HepG2 (cell line): ENCODE measurements around the gene CD151. TPM values are rescaled to one million over a fixed set of nuclear protein-coding genes. Genes with fewer than 3 reads are reported as not detected.
A peak's percentile ranks its signal among the peaks of the same experiment; 100 is the strongest.

Experiments used
- ATAC-seq: fragments of 200-7000 bp; cut with Tn5 transposase; 3 replicates; pipeline ENCODE4 v1.9.1; 2020; ENCODE audit warnings: mild to moderate bottlenecking, moderate library complexity
- BruUV-seq: library from RNA; stranded (reverse); fragments of 400-500 nt; replicated peaks from 2 replicates; lab custom pipeline; 2021; lab: Mats Ljungman, UMichigan
- CTCF ChIA-PET: fragments of 300-600 bp; formaldehyde crosslinking; extraction: SDS; loops from one replicate; lab custom pipeline; 2021; ENCODE audit warnings: low total read pairs, inconsistent platforms, low intra/inter-chr PET ratio; lab: Yijun Ruan, JAX
- POLR2A ChIA-PET: fragments of 350-600 bp; sonication (Branson Sonifier 250); formaldehyde crosslinking; loops from one replicate; lab custom pipeline; 2020; ENCODE audit warnings: antibody characterized with exemption, inconsistent platforms; lab: Yijun Ruan, JAX
- DNase-seq: peaks from one replicate; pipeline ENCODE4 v3.0.0-alpha.2; 2015; ENCODE audit warnings: low spot score
- FAIRE-seq: peaks from 3 replicates; lab custom pipeline; 2011; peaks lifted over from hg19 to GRCh38; lab: Jason Lieb, UNC
- H2AFZ ChIP-seq: one replicate; pipeline ENCODE4 v1.6.1; 2011; ENCODE audit warnings: low read length, inconsistent platforms
- H3K27ac ChIP-seq: fragments of 300-600 bp; 3 replicates; pipeline ENCODE4 v1.8.0; 2011; ENCODE audit warnings: mixed run types, mild to moderate bottlenecking, mixed read lengths, low read length, inconsistent platforms; ENCODE audit not compliant: insufficient read depth; ENCODE audit errors: extremely low read length
- H3K27me3 ChIP-seq, 2 experiments: fragments of 200-600 bp in 1 of 2; 2 replicates in 1 of 2; 3 replicates in 1 of 2; pipeline versions ENCODE4 v1.6.0 to v1.8.0; 2011; ENCODE audit warnings: low read length in 2 of 2, mild to moderate bottlenecking in 2 of 2, moderate library complexity in 2 of 2, inconsistent platforms in 1 of 2; ENCODE audit not compliant: insufficient read depth in 2 of 2, control insufficient read depth in 1 of 2
- H3K36me3 ChIP-seq, 2 experiments: fragments of 200-600 bp in 1 of 2; replicated peaks in 1 of 2; 2 replicates in 1 of 2; 3 replicates in 1 of 2; pipeline versions ENCODE4 v1.5.1 to v1.8.0; 2011; ENCODE audit warnings: low read length in 2 of 2, inconsistent platforms in 1 of 2; ENCODE audit not compliant: insufficient read depth in 2 of 2, control insufficient read depth in 1 of 2
- H3K4me1 ChIP-seq: 2 replicates; pipeline ENCODE4 v1.5.1; 2012; ENCODE audit warnings: low read length, inconsistent platforms; ENCODE audit not compliant: insufficient read depth
- H3K4me2 ChIP-seq: 2 replicates; pipeline ENCODE4 v1.6.0; 2011; ENCODE audit warnings: low read depth, low read length, inconsistent platforms
- H3K4me3 ChIP-seq, 3 experiments: fragments of 200-600 bp in 1 of 3; sonication (generic), shearing (Covaris generic) in 1 of 3; replicated peaks in 1 of 3; 2 replicates each; pipeline ENCODE4 v1.5.1; 2011 to 2016; ENCODE audit warnings: low read length in 3 of 3, inconsistent platforms in 2 of 3, low read depth in 2 of 3, mild to moderate bottlenecking in 2 of 3, control low read depth in 1 of 3, mixed read lengths in 1 of 3; ENCODE audit not compliant: insufficient read depth in 1 of 3
- H3K79me2 ChIP-seq: one replicate; pipeline ENCODE4 v1.6.1; 2011; ENCODE audit warnings: low read length, inconsistent platforms; ENCODE audit not compliant: insufficient read depth
- H3K9ac ChIP-seq: 2 replicates; pipeline ENCODE4 v1.6.0; 2011; ENCODE audit warnings: mild to moderate bottlenecking, low read depth, low read length, inconsistent platforms; ENCODE audit not compliant: insufficient read depth
- H3K9me3 ChIP-seq: 2 replicates; pipeline ENCODE4 v1.5.1; 2012; ENCODE audit warnings: mild to moderate bottlenecking, low read length
- H4K20me1 ChIP-seq: 2 replicates; pipeline ENCODE4 v1.6.0; 2011; ENCODE audit warnings: inconsistent platforms, mild to moderate bottlenecking, low read length, moderate library complexity; ENCODE audit not compliant: insufficient read depth
- AGO1 ChIP-seq: fragments of 200-400 bp; formaldehyde crosslinking; IDR thresholded peaks from 2 replicates; pipeline ENCODE4 v1.6.1; 2017; ENCODE audit warnings: mild to moderate bottlenecking, low read depth, low read length, moderate library complexity; ENCODE audit not compliant: poor library complexity, severe bottlenecking
- AGO2 ChIP-seq: fragments of 200-400 bp; formaldehyde crosslinking; optimal IDR thresholded peaks from 2 replicates; pipeline ENCODE3; 2017; ENCODE audit warnings: mild to moderate bottlenecking, low read depth, low read length, moderate library complexity
- POLR2AphosphoS5 ChIP-seq: IDR thresholded peaks from 2 replicates; pipeline ENCODE4 v1.6.1; 2012; ENCODE audit warnings: low read depth, low read length
- TBL1XR1 ChIP-seq: fragments of 150-350 bp; IDR thresholded peaks from 2 replicates; pipeline ENCODE4 v1.6.1; 2014; ENCODE audit warnings: borderline replicate concordance, low read length; ENCODE audit not compliant: partially characterized antibody
- ZBTB38 ChIP-seq: sonication (generic); formaldehyde crosslinking; IDR thresholded peaks from 2 replicates; pipeline ENCODE4 v1.5.1; 2020; ENCODE audit warnings: mild to moderate bottlenecking, missing genetic modification reagents
- ZNF274 ChIP-seq: sonication (generic); formaldehyde crosslinking; IDR thresholded peaks from 2 replicates; pipeline ENCODE4 v1.5.1; 2020; ENCODE audit warnings: mild to moderate bottlenecking, missing genetic modification reagents
- ZNF530 ChIP-seq: sonication (generic); formaldehyde crosslinking; IDR thresholded peaks from 2 replicates; pipeline ENCODE4 v1.5.0; 2020; ENCODE audit warnings: low read depth, mild to moderate bottlenecking, missing genetic modification reagents
- ZNF788 ChIP-seq: sonication (generic); formaldehyde crosslinking; IDR thresholded peaks from 2 replicates; pipeline ENCODE4 v1.5.0; 2020; ENCODE audit warnings: mild to moderate bottlenecking, missing genetic modification reagents, borderline replicate concordance
- ZNF816 ChIP-seq: sonication (generic); formaldehyde crosslinking; IDR thresholded peaks from 2 replicates; pipeline ENCODE4 v1.8.0; 2022; ENCODE audit warnings: missing genetic modification reagents, mild to moderate bottlenecking, borderline replicate concordance
- WGBS: methylation state at CpG from one replicate; pipeline ENCODE4 v1.1.6; 2017; ENCODE audit warnings: low lambda C conversion rate; 5-methylcytosine and 5-hydroxymethylcytosine counted together
- in situ Hi-C: cut with HindIII; loops from 2 replicates; pipeline ENCODE4 v1.10.0; 2017; ENCODE audit warnings: low pct_unique_long_range_greater_than_20kb; ENCODE audit not compliant: extremely low pct_ligation_motif_present
- intact Hi-C: fragments of 100-400 bp; cut with micrococcal nuclease; formaldehyde crosslinking; loops from one replicate; pipeline ENCODE4 v1.10.0; 2022; ENCODE audit not compliant: unreplicated experiment
- polyA plus RNA-seq, 8 experiments: library from polyadenylated mRNA; depleted of rRNA in 3 of 8; stranded (reverse) in 7 of 8; unstranded in 1 of 8; fragments of >200 nt; fragmentation: Illumina TruSeq in 4 of 8; extraction: Trizol in 4 of 8; gene quantifications; 2 replicates each; pipeline versions ENCODE4 v1.2.1 to v1.2.3, GENCODE V29; 2011 to 2016; ENCODE audit warnings: low read depth in 4 of 8, missing spikeins in 1 of 8, mixed read lengths in 1 of 8; ENCODE audit not compliant: insufficient read depth in 1 of 8
- total RNA-seq, 5 experiments: library from RNA; depleted of rRNA; stranded (reverse); fragments of >200 nt; fragmentation: Illumina TruSeq; extraction: Trizol; gene quantifications; 2 replicates each; pipeline ENCODE4 v1.2.3, GENCODE V29; 2016; ENCODE audit warnings: low read depth in 1 of 5
- TF ChIP-seq, protein P1 (sequence below): sonication (generic); formaldehyde crosslinking; conservative IDR thresholded peaks from 2 replicates; pipeline ENCODE4 v1.4.0; 2020; ENCODE audit warnings: missing genetic modification reagents
- TF ChIP-seq, protein P2 (sequence below): sonication (generic); formaldehyde crosslinking; IDR thresholded peaks from 2 replicates; pipeline ENCODE4 v1.5.0; 2020; ENCODE audit warnings: mild to moderate bottlenecking, missing genetic modification reagents, moderate library complexity
- TF ChIP-seq, protein P3 (sequence below): sonication (generic); formaldehyde crosslinking; IDR thresholded peaks from 2 replicates; pipeline ENCODE4 v1.4.0; 2020; ENCODE audit warnings: missing genetic modification reagents
- TF ChIP-seq, protein P4 (sequence below): sonication (generic); formaldehyde crosslinking; conservative IDR thresholded peaks from 2 replicates; pipeline ENCODE4 v1.4.0; 2020; ENCODE audit warnings: mild to moderate bottlenecking, missing genetic modification reagents, moderate library complexity

Gene CD151
- total and polyA plus RNA-seq, 2 of the 13 experiments (the other 11 are each of a cell fraction or from before 2014, with no cell fraction given) = 125 to 197 TPM

DNA sequence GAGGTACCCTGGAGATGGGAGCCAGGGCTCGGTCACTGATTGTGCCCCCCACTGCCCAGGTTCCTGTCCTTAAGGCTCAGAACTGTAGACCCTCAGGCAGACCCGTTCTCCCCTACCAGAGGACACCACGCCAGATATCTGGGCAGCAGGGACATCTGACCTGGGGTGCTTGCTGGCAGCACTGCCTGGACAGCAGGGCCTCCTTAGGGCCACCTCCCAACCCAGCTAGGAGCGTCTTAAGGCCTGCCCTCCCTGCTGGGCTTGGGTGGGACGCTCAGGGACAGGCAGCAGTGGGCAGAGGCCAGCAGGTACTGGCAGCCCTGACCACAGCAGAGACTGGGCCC lies 6.5 kb downstream of the CD151 start (continued):
- no peak for TF ChIP-seq ZNF530 (CRISPR knock-in tag)
- TF ChIP-seq ZNF274 (CRISPR knock-in tag) = no peak
- TF ChIP-seq, protein P1, sequence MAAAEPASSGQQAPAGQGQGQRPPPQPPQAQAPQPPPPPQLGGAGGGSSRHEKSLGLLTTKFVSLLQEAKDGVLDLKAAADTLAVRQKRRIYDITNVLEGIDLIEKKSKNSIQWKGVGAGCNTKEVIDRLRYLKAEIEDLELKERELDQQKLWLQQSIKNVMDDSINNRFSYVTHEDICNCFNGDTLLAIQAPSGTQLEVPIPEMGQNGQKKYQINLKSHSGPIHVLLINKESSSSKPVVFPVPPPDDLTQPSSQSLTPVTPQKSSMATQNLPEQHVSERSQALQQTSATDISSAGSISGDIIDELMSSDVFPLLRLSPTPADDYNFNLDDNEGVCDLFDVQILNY (CRISPR knock-in tag) = no peak

DNA sequence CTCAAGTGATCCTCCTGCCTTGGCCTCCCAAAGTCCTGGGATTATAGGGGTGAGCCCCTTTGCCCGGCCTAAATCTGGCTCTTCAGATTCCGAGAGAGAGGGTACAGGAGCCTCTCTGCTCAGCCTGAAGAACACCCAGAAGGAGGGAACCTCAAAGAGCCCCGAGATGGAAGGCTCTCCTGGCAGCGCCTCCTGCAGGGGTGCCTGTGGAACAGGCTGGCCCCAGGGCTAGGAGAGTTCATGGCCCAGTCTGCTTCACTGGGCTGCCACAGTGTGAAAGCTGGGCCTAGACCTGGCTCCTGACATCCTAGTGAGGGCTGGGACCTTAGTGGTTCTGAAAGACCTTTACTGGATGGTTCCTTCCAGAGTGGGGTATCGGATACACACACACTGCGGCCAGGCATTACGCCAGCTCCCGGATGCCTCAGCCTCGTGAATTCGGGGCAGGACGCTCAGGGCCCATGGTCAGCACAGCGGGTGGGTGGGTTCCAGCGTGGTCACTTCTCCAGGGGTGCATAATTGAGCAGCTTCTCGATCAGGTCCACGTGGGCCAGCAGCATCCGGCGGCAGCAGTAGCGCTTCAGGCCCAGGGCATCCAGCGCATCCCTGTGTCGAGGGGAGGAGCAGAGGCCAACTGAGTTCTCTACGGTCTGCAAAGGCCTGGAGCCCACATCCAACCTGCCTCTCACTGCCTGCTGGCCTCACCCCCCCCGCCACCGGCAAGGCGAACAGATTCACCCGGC lies 7.3 kb downstream of the CD151 start:
- peaks cover 9 to 36% of the 10 kb centered on the region in 2 experiments for H3K36me3 ChIP-seq
- 97% methylated on average over 10 of the region's 25 CpGs for WGBS
- FAIRE-seq (no peak), ATAC-seq (no peak), DNase-seq (no peak)
- no peaks in the 10 kb centered on the region for H3K27me3 ChIP-seq
- H3K9me3 ChIP-seq = no peaks in the 10 kb centered on the region
- peaks cover 27% of the 10 kb centered on the region for H3K79me2 ChIP-seq
- intact Hi-C loops = loop anchor here (5.0 kb wide), 1 partner anchor 33 kb away; the partner anchor contains the start of genes PIDD1 and RPLP2
- peaks cover 61% of the 10 kb centered on the region for H3K4me1 ChIP-seq
- no peak overlapping the region for H2AFZ ChIP-seq
- peak overlapping the region in 2 of 3 experiments; percentile 97 to 98; a peak in 3 of 6 replicates for H3K4me3 ChIP-seq
- CTCF ChIA-PET = no interaction called here
- H3K9ac ChIP-seq = peak overlapping the region; percentile 92
- peaks cover 13% of the 10 kb centered on the region; the same call in 1 of the 2 replicates for H4K20me1 ChIP-seq
- in situ Hi-C loops = no loop called here
- H3K4me2 ChIP-seq = peak overlapping the region; percentile 85
- no TSS peak for BruUV-seq
- peak overlapping the region; percentile 30 for H3K27ac ChIP-seq
- POLR2A ChIA-PET = interaction anchor here (1.1 to 16.1 kb wide), 4 partner anchors 10 to 43 kb away, joined by 3 to 264 read pairs (median 78); partner anchors contain the start of genes CD151, CRACR2B, PNPLA2 and RPLP2
- TF ChIP-seq ZNF788 (peak; percentile 27; the same call in 1 of the 2 replicates), ZNF816 (CRISPR knock-in tag) (no peak), POLR2AphosphoS5 (peak; percentile 12; the same call in 1 of the 2 replicates), ZBTB38 (CRISPR knock-in tag) (peak; percentile 93), TBL1XR1 (no peak), AGO1 (peak; percentile 89), AGO2 (peak; percentile 92)
- TF ChIP-seq, protein P2, sequence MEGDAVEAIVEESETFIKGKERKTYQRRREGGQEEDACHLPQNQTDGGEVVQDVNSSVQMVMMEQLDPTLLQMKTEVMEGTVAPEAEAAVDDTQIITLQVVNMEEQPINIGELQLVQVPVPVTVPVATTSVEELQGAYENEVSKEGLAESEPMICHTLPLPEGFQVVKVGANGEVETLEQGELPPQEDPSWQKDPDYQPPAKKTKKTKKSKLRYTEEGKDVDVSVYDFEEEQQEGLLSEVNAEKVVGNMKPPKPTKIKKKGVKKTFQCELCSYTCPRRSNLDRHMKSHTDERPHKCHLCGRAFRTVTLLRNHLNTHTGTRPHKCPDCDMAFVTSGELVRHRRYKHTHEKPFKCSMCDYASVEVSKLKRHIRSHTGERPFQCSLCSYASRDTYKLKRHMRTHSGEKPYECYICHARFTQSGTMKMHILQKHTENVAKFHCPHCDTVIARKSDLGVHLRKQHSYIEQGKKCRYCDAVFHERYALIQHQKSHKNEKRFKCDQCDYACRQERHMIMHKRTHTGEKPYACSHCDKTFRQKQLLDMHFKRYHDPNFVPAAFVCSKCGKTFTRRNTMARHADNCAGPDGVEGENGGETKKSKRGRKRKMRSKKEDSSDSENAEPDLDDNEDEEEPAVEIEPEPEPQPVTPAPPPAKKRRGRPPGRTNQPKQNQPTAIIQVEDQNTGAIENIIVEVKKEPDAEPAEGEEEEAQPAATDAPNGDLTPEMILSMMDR (CRISPR knock-in tag) = peak; percentile 50
- TF ChIP-seq, protein P3, sequence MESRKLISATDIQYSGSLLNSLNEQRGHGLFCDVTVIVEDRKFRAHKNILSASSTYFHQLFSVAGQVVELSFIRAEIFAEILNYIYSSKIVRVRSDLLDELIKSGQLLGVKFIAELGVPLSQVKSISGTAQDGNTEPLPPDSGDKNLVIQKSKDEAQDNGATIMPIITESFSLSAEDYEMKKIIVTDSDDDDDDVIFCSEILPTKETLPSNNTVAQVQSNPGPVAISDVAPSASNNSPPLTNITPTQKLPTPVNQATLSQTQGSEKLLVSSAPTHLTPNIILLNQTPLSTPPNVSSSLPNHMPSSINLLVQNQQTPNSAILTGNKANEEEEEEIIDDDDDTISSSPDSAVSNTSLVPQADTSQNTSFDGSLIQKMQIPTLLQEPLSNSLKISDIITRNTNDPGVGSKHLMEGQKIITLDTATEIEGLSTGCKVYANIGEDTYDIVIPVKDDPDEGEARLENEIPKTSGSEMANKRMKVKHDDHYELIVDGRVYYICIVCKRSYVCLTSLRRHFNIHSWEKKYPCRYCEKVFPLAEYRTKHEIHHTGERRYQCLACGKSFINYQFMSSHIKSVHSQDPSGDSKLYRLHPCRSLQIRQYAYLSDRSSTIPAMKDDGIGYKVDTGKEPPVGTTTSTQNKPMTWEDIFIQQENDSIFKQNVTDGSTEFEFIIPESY (CRISPR knock-in tag) = peak; percentile 72; the same call in 1 of the 2 replicates
- TF ChIP-seq, protein P4, sequence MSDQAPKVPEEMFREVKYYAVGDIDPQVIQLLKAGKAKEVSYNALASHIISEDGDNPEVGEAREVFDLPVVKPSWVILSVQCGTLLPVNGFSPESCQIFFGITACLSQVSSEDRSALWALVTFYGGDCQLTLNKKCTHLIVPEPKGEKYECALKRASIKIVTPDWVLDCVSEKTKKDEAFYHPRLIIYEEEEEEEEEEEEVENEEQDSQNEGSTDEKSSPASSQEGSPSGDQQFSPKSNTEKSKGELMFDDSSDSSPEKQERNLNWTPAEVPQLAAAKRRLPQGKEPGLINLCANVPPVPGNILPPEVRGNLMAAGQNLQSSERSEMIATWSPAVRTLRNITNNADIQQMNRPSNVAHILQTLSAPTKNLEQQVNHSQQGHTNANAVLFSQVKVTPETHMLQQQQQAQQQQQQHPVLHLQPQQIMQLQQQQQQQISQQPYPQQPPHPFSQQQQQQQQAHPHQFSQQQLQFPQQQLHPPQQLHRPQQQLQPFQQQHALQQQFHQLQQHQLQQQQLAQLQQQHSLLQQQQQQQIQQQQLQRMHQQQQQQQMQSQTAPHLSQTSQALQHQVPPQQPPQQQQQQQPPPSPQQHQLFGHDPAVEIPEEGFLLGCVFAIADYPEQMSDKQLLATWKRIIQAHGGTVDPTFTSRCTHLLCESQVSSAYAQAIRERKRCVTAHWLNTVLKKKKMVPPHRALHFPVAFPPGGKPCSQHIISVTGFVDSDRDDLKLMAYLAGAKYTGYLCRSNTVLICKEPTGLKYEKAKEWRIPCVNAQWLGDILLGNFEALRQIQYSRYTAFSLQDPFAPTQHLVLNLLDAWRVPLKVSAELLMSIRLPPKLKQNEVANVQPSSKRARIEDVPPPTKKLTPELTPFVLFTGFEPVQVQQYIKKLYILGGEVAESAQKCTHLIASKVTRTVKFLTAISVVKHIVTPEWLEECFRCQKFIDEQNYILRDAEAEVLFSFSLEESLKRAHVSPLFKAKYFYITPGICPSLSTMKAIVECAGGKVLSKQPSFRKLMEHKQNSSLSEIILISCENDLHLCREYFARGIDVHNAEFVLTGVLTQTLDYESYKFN = no peak
